ENCODE measurements around the gene CLCN2.

Gene CLCN2

GRCh38 chr3:184380627-184381260 lies 19.3 kb upstream of the CLCN2 start:
- no peak for DNase-seq

GRCh38 chr3:184380185-184380626 lies 18.8 kb upstream of the CLCN2 start:
- no peak for DNase-seq

- no peak for DNase-seq
Observed at GRCh38 chr3:184379358-184380184, 18.2 kb upstream of the CLCN2 start, which contains the start of gene CHRD. TSS of gene CHRD (plus strand) at chr3:184380054. CDS start at chr3:184380319, 265 bp downstream.

- DNase-seq = no peak
Observed at GRCh38 chr3:184378651-184379357, 17.4 kb upstream of the CLCN2 start.

GRCh38 chr3:184377882-184378445 lies 16.6 kb upstream of the CLCN2 start, which contains the start of gene THPO:
TSS of gene THPO (minus strand) at chr3:184378207. CDS start at chr3:184376259, 1,948 bp downstream.
- no peak for DNase-seq

GRCh38 chr3:184377374-184377773 lies 16.0 kb upstream of the CLCN2 start:
- DNase-seq = no peak

GRCh38 chr3:184375747-184376461 lies 14.5 kb upstream of the CLCN2 start:
- DNase-seq = no peak

GRCh38 chr3:184373422-184373821 lies 12.0 kb upstream of the CLCN2 start:
- no peak for DNase-seq

- DNase-seq = no peak
Observed at GRCh38 chr3:184372911-184373310, 11.5 kb upstream of the CLCN2 start.

GRCh38 chr3:184372296-184372821 lies 11.0 kb upstream of the CLCN2 start:
- no peak for DNase-seq

GRCh38 chr3:184371570-184372018 lies 10.2 kb upstream of the CLCN2 start:
- peak; percentile 82 for DNase-seq

GRCh38 chr3:184368586-184369183 lies 7.3 kb upstream of the CLCN2 start:
- no peak for DNase-seq

- no peak for DNase-seq
Observed at GRCh38 chr3:184368116-184368515, 6.7 kb upstream of the CLCN2 start.

- no peak for DNase-seq
Observed at GRCh38 chr3:184366619-184367289, 5.3 kb upstream of the CLCN2 start.

GRCh38 chr3:184362668-184363546 lies 1.5 kb upstream of the CLCN2 start:
- DNase-seq = peak; percentile 98

GRCh38 chr3:184361932-184362667 lies 695 bp upstream of the CLCN2 start:
- peak; percentile 86 for DNase-seq

- no peak for DNase-seq
Observed at GRCh38 chr3:184360929-184361531, 375 bp downstream of the CLCN2 start.

GRCh38 chr3:184360070-184360928 lies 1.1 kb downstream of the CLCN2 start:
- no peak for DNase-seq
